C4-2B (cell line): ENCODE data around the gene KRT33A.

Experiments used
- CTCF ChIP-seq: fragments of 450-650 bp; conservative IDR thresholded peaks from 2 replicates; pipeline ENCODE4 v1.5.1; 2017; ENCODE audit warnings: mild to moderate bottlenecking
- ZFX ChIP-seq: fragments of 450-650 bp; IDR thresholded peaks from 2 replicates; pipeline ENCODE4 v1.6.1; 2017

DNA sequence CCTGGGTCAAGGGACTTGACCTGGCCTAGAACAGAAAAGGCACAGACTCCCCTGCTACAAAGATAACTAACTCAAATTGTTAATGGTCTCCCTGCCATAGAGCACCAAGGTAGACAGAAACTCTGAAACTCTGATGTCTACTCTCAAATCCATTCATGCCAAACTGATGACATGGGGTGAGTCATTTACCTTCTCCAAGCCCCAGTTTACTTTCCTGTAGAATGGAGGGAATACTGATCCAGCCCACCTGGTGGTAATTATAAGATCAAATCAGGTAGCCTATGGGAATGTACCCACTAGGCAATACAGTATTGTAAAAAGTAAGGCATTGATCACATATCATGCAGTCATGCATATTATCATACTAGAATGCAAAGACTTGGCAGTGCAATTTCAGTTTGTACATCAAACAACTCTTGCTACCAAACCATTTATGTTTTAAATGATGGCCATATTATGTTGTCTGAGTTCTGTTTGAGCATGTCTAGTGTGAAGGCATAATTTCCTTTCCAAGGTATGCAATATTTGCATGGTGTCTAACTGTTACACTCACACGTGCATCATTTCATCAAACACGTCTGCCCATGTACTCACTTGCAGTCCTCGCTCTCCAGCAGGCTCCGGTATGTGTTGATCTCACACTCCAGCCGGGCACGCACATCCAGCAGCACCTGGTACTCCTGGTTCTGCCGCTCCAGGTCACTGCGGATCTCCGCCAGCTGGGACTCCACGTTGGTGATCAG, 43.8 kb upstream of the KRT33A start:
- TF ChIP-seq CTCF (no peak), ZFX (no peak)
